ENCODE measurements around the gene GSTT2.
"Not testable (repeated sequence)": the region's sequence is repeated elsewhere in the genome, so short reads cannot be mapped to it uniquely, and the experiment has no call there.

The GSTT2 gene

DNA sequence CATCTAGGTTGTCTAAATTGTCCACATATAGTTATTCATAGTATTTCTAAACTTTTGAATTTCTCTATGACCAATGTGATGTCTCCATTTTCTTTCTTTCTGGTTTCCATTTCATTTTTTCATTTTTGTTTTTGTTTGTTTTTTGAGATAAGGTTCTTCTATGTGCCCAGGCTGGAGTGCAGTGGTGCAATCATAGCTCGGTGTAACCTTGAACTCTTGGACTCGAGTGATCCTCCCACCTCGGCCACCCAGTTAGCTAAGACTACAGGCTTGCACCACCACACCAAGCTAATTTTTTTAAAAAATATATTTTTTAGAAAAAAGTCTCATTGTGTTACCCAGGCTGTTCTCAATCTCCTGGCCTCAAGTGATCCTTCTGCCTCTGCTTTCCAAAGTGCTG lies 17.2 kb downstream of the GSTT2 start (continued):
- no peak for TF ChIP-seq ZFP3 (CRISPR knock-in tag; IDR thresholded peaks at IDR 0.05)
- no peak for TF ChIP-seq ESRRG (CRISPR knock-in tag; IDR thresholded peaks at IDR 0.05)
- TF ChIP-seq TOX (CRISPR knock-in tag; IDR thresholded peaks at IDR 0.05; ENCODE audit: borderline replicate concordance) = no peak

DNA sequence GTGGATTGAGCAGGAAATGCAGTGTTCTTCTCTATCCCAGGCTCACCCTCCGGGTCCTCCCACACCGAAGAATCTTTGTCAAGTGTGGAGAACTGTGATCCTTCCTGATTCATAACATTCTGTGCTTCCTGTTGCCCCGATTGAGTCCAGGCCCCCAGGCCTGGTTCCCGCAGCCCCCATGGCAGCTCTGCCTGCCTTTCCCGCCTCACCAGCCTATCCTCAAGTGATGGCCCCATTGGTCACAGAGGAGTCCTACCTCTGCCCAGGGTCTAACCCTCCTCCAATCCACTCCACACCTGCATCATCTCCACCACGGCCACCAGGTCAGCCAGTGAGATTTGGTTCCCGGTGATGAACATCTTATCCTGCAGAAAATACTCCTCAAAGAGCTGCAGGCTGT lies 19.8 kb downstream of the GSTT2 start:
- ATAC-seq = not testable (repeated sequence)

DNA sequence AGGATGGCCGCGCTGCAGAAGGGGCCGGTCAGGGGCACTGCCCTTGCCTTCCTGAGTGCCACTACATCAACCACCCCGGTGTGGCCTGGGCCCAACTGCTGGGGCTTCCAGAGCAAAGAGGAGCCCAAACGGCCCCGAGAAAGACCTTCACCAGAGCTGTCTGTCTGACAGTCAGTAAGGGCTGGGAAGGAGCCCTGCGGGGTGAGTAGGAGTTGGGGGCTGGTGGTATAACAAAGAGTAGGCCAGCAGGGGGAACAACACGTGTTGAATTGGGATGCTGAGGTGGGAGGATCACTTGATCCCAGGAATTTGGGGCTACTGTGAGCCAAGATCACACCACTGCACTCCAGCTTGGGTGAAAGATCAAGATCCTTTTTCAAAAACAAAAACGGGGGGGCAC lies 21.4 kb downstream of the GSTT2 start:
- no peak for ATAC-seq

DNA sequence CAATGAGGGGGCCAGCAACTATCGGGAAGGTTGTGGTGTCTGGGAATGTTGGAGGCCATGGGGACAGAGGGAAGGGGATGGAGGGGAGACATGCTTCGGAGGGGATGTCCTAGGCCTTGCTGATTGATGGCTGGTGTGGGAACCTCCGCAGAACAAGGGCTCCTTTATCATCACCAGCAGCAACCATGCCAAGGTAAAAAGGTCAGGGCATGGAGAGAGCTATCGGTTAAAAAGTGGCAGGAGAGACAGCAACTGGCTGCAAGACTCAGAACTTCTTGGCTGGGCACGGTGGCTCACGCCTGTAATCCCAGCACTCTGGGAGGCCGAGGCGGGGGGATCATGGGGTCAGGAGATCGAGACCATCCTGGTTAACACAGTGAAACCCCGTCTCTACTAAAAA lies 22.3 kb downstream of the GSTT2 start:
- TF ChIP-seq ZFP30 (CRISPR knock-in tag; IDR thresholded peaks at IDR 0.05) (no peak), ARNTL (CRISPR knock-in tag; IDR thresholded peaks at IDR 0.05; ENCODE audit: borderline replicate concordance, low read depth) (no peak)
- ATAC-seq = no peak

More for the DNA sequence above, 21.4 kb downstream of the GSTT2 start:
- no peak for TF ChIP-seq ZNF70 (CRISPR knock-in tag; IDR thresholded peaks at IDR 0.05)
- peak; percentile 92 for TF ChIP-seq ZFP3 (CRISPR knock-in tag; IDR thresholded peaks at IDR 0.05)
- no peak for TF ChIP-seq SNAI2 (CRISPR knock-in tag; IDR thresholded peaks at IDR 0.05)

DNA sequence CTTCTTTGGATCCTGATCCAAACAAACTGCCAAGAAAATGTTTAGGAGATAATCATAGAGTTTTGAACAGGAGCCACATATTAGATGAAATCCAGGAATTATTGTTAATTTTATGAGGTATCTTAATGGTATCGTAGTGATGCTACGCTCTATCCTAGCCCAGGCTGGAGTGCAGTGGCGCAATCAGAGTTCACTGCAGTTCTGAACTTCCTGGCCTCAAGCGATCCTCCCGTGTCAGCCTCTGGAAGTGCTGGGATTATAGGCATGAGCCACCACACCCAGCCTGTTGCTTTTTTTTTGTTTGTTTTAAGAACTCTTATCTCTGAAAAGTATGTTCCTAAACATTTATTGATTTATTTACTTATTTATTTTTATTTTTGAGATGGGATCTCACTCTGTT lies 22.9 kb downstream of the GSTT2 start:
- ATAC-seq = no peak
- TF ChIP-seq TOX (CRISPR knock-in tag; IDR thresholded peaks at IDR 0.05; ENCODE audit: borderline replicate concordance) = no peak
- TF ChIP-seq ISL1 (CRISPR knock-in tag; IDR thresholded peaks at IDR 0.05) = no peak
- TF ChIP-seq ZFP30 (CRISPR knock-in tag; IDR thresholded peaks at IDR 0.05) = no peak
- TF ChIP-seq, protein P1, sequence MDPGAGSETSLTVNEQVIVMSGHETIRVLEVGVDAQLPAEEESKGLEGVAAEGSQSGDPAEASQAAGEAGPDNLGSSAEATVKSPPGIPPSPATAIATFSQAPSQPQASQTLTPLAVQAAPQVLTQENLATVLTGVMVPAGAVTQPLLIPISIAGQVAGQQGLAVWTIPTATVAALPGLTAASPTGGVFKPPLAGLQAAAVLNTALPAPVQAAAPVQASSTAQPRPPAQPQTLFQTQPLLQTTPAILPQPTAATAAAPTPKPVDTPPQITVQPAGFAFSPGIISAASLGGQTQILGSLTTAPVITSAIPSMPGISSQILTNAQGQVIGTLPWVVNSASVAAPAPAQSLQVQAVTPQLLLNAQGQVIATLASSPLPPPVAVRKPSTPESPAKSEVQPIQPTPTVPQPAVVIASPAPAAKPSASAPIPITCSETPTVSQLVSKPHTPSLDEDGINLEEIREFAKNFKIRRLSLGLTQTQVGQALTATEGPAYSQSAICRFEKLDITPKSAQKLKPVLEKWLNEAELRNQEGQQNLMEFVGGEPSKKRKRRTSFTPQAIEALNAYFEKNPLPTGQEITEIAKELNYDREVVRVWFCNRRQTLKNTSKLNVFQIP (CRISPR knock-in tag; IDR thresholded peaks at IDR 0.05; ENCODE audit: borderline replicate concordance, low read depth) = no peak
- no peak for TF ChIP-seq TCF4 (CRISPR knock-in tag; IDR thresholded peaks at IDR 0.05; ENCODE audit: borderline replicate concordance)
- TF ChIP-seq, protein P2, sequence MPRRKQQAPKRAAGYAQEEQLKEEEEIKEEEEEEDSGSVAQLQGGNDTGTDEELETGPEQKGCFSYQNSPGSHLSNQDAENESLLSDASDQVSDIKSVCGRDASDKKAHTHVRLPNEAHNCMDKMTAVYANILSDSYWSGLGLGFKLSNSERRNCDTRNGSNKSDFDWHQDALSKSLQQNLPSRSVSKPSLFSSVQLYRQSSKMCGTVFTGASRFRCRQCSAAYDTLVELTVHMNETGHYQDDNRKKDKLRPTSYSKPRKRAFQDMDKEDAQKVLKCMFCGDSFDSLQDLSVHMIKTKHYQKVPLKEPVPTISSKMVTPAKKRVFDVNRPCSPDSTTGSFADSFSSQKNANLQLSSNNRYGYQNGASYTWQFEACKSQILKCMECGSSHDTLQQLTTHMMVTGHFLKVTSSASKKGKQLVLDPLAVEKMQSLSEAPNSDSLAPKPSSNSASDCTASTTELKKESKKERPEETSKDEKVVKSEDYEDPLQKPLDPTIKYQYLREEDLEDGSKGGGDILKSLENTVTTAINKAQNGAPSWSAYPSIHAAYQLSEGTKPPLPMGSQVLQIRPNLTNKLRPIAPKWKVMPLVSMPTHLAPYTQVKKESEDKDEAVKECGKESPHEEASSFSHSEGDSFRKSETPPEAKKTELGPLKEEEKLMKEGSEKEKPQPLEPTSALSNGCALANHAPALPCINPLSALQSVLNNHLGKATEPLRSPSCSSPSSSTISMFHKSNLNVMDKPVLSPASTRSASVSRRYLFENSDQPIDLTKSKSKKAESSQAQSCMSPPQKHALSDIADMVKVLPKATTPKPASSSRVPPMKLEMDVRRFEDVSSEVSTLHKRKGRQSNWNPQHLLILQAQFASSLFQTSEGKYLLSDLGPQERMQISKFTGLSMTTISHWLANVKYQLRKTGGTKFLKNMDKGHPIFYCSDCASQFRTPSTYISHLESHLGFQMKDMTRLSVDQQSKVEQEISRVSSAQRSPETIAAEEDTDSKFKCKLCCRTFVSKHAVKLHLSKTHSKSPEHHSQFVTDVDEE (CRISPR knock-in tag; IDR thresholded peaks at IDR 0.05) = no peak

DNA sequence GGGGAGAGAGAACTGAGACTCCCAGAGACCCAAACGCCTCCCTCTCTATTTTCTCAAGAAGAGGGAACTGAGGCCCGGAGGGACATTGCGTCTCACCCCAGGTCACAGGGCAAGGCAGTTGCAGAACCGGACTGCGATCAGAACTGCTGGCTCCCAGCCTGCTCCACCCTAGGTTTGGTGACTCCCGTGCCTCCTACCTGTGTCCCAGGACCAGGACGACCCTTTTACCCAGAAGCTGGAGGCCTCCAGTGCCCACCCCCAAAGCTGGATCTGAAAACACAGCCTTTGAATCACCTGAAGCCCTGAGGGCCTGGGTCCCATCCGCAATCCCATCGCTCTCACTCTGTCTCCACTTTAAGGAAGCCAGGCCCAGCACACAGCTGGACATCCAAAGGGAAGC lies 24.0 kb downstream of the GSTT2 start:
- ATAC-seq = no peak
- TF ChIP-seq TOX (CRISPR knock-in tag; IDR thresholded peaks at IDR 0.05; ENCODE audit: borderline replicate concordance) (no peak), OSR1 (CRISPR knock-in tag; IDR thresholded peaks at IDR 0.05) (no peak), GLIS3 (CRISPR knock-in tag; IDR thresholded peaks at IDR 0.05) (no peak), ZFP3 (CRISPR knock-in tag; IDR thresholded peaks at IDR 0.05) (no peak), BACH2 (CRISPR knock-in tag; IDR thresholded peaks at IDR 0.05; ENCODE audit: borderline replicate concordance) (no peak), ZC3H10 (CRISPR knock-in tag; IDR thresholded peaks at IDR 0.05) (no peak), SNAI2 (CRISPR knock-in tag; IDR thresholded peaks at IDR 0.05) (no peak), ZNF8 (CRISPR knock-in tag; IDR thresholded peaks at IDR 0.05) (no peak)
- TF ChIP-seq, protein P3, sequence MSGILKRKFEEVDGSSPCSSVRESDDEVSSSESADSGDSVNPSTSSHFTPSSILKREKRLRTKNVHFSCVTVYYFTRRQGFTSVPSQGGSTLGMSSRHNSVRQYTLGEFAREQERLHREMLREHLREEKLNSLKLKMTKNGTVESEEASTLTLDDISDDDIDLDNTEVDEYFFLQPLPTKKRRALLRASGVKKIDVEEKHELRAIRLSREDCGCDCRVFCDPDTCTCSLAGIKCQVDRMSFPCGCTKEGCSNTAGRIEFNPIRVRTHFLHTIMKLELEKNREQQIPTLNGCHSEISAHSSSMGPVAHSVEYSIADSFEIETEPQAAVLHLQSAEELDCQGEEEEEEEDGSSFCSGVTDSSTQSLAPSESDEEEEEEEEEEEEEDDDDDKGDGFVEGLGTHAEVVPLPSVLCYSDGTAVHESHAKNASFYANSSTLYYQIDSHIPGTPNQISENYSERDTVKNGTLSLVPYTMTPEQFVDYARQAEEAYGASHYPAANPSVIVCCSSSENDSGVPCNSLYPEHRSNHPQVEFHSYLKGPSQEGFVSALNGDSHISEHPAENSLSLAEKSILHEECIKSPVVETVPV (CRISPR knock-in tag; IDR thresholded peaks at IDR 0.05) = no peak
- TF ChIP-seq, protein P1 (CRISPR knock-in tag; IDR thresholded peaks at IDR 0.05; ENCODE audit: borderline replicate concordance, low read depth) = no peak
